OCI-M1 (cell line): Measurements from ENCODE around the gene RPUSD3.
A peak's percentile ranks its signal among the peaks of the same experiment; 100 is the strongest.
"Not testable (repeated sequence)": the region's sequence is repeated elsewhere in the genome, so short reads cannot be mapped to it uniquely, and the experiment has no call there.

Experiments
- DNase-seq: peaks from one replicate; lab custom pipeline; 2025; lab: John Stamatoyannopoulos, UW

RPUSD3 gene

GRCh38 chr3:9843715-9844438 is at the start of gene RPUSD3:
Gene RPUSD3 (minus strand): TSS chr3:9844008. CDS start chr3:9843990, 18 bp downstream.
- DNase-seq = peak; percentile 99

- no peak for DNase-seq
These were observed 47.3 kb upstream of the RPUSD3 start for GRCh38 chr3:9891072-9891622.

GRCh38 chr3:9890249-9891071 is 46.7 kb upstream of the RPUSD3 start, which contains the start of gene JAGN1:
Gene JAGN1 (plus strand): TSS chr3:9890610. CDS start chr3:9890723, 113 bp downstream.
- peak; percentile 96 for DNase-seq

- no peak for DNase-seq
These were observed 45.6 kb upstream of the RPUSD3 start for GRCh38 chr3:9889405-9889804.

- DNase-seq = no peak
These were observed 44.7 kb upstream of the RPUSD3 start for GRCh38 chr3:9888540-9888939.

GRCh38 chr3:9887480-9887879 is 43.7 kb upstream of the RPUSD3 start:
- peak; percentile 72 for DNase-seq

- DNase-seq = no peak
These were observed 42.5 kb upstream of the RPUSD3 start for GRCh38 chr3:9886328-9886727.

GRCh38 chr3:9884555-9885165 is 40.9 kb upstream of the RPUSD3 start:
- DNase-seq = peak; percentile 71

- DNase-seq = no peak
These were observed 40.1 kb upstream of the RPUSD3 start for GRCh38 chr3:9883706-9884554.

- DNase-seq = no peak
These were observed 37.6 kb upstream of the RPUSD3 start for GRCh38 chr3:9881441-9881840.

- DNase-seq = peak; percentile 31
These were observed 36.2 kb upstream of the RPUSD3 start, which contains the start of gene CIDEC for GRCh38 chr3:9879830-9880549. Gene CIDEC (minus strand): TSS chr3:9880253. CDS start chr3:9878486, 1,767 bp downstream.

GRCh38 chr3:9878700-9879099 is 34.9 kb upstream of the RPUSD3 start:
- no peak for DNase-seq

- DNase-seq = no peak
These were observed 33.2 kb upstream of the RPUSD3 start for GRCh38 chr3:9876991-9877390.

- not testable (repeated sequence) for DNase-seq
These were observed 32.4 kb upstream of the RPUSD3 start for GRCh38 chr3:9876255-9876654.

GRCh38 chr3:9875448-9875847 is 31.6 kb upstream of the RPUSD3 start:
- DNase-seq = no peak

GRCh38 chr3:9872067-9872466 is 28.3 kb upstream of the RPUSD3 start:
- not testable (repeated sequence) for DNase-seq

GRCh38 chr3:9870978-9871377 is 27.2 kb upstream of the RPUSD3 start:
- DNase-seq = no peak

- no peak for DNase-seq
These were observed 26.1 kb upstream of the RPUSD3 start for GRCh38 chr3:9869955-9870354.

- DNase-seq = no peak
These were observed 23.3 kb upstream of the RPUSD3 start for GRCh38 chr3:9867106-9867505.

GRCh38 chr3:9866639-9867038 is 22.8 kb upstream of the RPUSD3 start:
- no peak for DNase-seq
